ENCODE data around the gene ZNF580. TPM values are rescaled to one million over a fixed set of nuclear protein-coding genes. Genes with fewer than 3 reads are reported as not detected.

ZNF580 gene
- total and polyA plus RNA-seq, 2 of the 13 experiments (the other 11 are each of a cell fraction or from before 2014, with no cell fraction given), result 4.4 to 6.0 TPM

DNA sequence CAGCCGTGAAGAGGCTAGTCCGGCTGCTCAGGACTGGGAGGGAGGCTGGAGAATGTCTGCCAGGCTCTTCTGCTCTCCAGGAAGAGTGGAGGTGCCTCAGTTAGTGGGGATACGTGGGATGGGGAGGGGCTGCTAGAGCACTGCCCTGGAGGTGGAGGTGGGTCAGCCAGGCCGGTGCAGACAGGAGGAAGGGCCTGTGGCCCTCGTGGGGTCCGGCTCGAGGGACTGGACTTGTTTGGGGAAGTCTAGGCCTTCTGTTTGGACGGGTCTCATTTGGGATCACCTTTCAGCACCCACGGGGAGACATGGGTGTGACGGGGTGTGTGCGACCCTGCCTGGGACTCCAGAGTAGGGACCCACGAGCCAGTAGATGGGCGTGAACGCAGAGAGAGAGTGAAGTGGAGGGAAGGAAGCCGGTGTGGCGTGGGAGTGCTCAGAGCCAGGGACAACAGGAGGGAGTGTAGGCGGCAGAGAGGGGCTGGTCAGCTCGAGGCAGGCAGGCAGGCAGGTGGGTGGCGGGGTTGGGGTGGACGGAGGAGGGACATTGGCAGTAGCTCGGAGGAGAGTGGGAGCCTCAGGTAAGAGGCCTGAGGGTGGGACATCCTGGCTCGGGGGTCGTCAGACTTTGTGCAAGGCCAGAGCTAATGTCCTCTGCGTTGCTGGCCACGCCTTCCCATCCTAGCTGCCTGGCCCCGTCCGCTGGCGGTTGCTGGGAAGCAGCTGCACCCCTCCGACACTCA, 45.7 kb downstream of the ZNF580 start (continued):
- TF ChIP-seq, protein P1, sequence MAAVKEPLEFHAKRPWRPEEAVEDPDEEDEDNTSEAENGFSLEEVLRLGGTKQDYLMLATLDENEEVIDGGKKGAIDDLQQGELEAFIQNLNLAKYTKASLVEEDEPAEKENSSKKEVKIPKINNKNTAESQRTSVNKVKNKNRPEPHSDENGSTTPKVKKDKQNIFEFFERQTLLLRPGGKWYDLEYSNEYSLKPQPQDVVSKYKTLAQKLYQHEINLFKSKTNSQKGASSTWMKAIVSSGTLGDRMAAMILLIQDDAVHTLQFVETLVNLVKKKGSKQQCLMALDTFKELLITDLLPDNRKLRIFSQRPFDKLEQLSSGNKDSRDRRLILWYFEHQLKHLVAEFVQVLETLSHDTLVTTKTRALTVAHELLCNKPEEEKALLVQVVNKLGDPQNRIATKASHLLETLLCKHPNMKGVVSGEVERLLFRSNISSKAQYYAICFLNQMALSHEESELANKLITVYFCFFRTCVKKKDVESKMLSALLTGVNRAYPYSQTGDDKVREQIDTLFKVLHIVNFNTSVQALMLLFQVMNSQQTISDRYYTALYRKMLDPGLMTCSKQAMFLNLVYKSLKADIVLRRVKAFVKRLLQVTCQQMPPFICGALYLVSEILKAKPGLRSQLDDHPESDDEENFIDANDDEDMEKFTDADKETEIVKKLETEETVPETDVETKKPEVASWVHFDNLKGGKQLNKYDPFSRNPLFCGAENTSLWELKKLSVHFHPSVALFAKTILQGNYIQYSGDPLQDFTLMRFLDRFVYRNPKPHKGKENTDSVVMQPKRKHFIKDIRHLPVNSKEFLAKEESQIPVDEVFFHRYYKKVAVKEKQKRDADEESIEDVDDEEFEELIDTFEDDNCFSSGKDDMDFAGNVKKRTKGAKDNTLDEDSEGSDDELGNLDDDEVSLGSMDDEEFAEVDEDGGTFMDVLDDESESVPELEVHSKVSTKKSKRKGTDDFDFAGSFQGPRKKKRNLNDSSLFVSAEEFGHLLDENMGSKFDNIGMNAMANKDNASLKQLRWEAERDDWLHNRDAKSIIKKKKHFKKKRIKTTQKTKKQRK (IDR thresholded peaks at IDR 0.05; ENCODE audit: low read length), result no peak
- no peak for TF ChIP-seq ZNF572 (CRISPR knock-in tag; IDR thresholded peaks at IDR 0.05)

DNA sequence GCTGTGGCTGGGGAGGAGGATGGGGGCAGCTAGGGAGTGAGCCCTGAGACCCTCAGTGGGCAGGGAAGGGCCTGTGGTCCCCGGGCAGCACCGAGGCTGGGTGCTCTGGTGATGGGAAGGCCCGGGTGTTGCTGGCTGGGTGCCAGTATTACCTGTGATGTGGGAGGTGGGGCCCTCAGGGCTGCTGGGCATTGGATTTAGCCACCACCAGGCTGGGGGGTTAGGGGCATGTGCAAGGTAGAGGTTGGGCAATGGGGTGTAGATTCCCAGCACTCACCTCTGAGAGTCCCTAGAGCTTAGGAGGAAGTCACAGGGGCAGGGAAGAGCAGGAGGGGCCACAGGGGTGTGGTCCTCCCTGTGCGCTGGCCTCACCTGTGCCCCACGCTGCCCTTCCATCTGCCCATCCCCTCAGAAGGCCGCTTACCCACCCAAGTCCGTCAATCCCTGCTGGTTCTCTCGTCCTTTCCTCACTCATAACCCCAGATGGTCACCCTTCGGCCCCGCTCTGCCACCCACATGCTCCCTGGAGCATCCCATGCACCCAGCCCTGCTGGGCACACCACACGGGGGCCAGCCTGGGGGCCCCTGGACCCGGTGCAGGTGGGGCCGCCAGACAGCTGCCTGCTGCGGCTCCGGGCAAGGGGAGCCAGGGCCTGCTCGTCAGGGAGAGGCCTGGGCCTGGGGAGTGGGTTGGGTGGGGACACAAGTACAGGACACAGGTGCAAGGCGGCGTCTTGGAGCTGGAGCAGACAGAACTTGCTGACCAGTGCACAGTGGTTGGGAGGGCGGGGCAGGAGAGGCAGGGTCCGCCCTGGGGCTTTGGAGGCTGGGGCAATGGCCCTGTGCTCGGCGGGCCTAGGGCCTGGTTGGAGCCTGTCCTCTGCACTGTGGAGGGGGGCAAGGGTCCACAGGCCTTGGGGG, 46.7 kb downstream of the ZNF580 start:
- FAIRE-seq (no peak), ATAC-seq (no peak), DNase-seq (ENCODE audit: low spot score) (no peak)
- peaks cover 21 to 54% of the 10 kb centered on the region in 2 experiments for H3K36me3 ChIP-seq (replicated peaks in 1 of 2; ENCODE audit: control insufficient read depth in 1 of 2, insufficient read depth in 2 of 2, low read length in 2 of 2)
- in situ Hi-C loops (cut with HindIII; ENCODE audit: extremely low pct_ligation_motif_present, low pct_unique_long_range_greater_than_20kb), result no loop called here
- no peaks in the 10 kb centered on the region for H4K20me1 ChIP-seq (ENCODE audit: insufficient read depth, low read length)
- H3K4me3 ChIP-seq (replicated peaks in 1 of 3; ENCODE audit: insufficient read depth in 1 of 3, low read depth in 2 of 3, low read length in 3 of 3), result no peak overlapping the region
- no peak overlapping the region for H3K27ac ChIP-seq (ENCODE audit: extremely low read length, insufficient read depth, low read length)
- H3K4me2 ChIP-seq (ENCODE audit: low read depth, low read length), result no peak overlapping the region
- no TSS peak for BruUV-seq (replicated peaks)
- H3K4me1 ChIP-seq (ENCODE audit: insufficient read depth, low read length), result peaks cover 48% of the 10 kb centered on the region
- POLR2A ChIA-PET, result no interaction called here
- intact Hi-C loops (cut with micrococcal nuclease; ENCODE audit: unreplicated experiment), result no loop called here
- CTCF ChIA-PET (ENCODE audit: low intra/inter-chr PET ratio, low total read pairs), result no interaction called here
- H3K9ac ChIP-seq (ENCODE audit: insufficient read depth, low read depth, low read length), result no peak overlapping the region
- WGBS (ENCODE audit: low lambda C conversion rate), result 92% methylated on average over 19 of the region's 22 CpGs
- no peak overlapping the region for H2AFZ ChIP-seq (ENCODE audit: low read length)
- no peaks in the 10 kb centered on the region for H3K27me3 ChIP-seq (ENCODE audit: control insufficient read depth in 1 of 2, insufficient read depth in 2 of 2, low read length in 2 of 2)
- no peak for TF ChIP-seq ZNF619 (CRISPR knock-in tag; IDR thresholded peaks at IDR 0.05)
- TF ChIP-seq RNF2 (conservative IDR thresholded peaks at IDR 0.05; ENCODE audit: low read depth), result no peak
- TF ChIP-seq LCORL (IDR thresholded peaks at IDR 0.05), result peak; percentile 47; the same call in 1 of the 2 replicates
- no peak for TF ChIP-seq LCORL (CRISPR knock-in tag; IDR thresholded peaks at IDR 0.05)
- H3K79me2 ChIP-seq (ENCODE audit: insufficient read depth, low read length), result peaks cover 25% of the 10 kb centered on the region
- H3K9me3 ChIP-seq (ENCODE audit: low read length), result no peaks in the 10 kb centered on the region
